Prostate gland (tissue), 2 donors: ENCODE results near the gene SASH1.

Source experiments
- POLR2A ChIP-seq: fragments of 450-650 bp; IDR thresholded peaks from one replicate; pipeline ENCODE4 v1.6.1; 2016; ENCODE audit warnings: antibody characterized with exemption, mild to moderate bottlenecking
- POLR2AphosphoS5 ChIP-seq: sonication (generic); formaldehyde crosslinking; IDR thresholded peaks from one replicate; pipeline ENCODE4 v1.6.1; 2017; ENCODE audit warnings: antibody characterized with exemption
- TF ChIP-seq, protein P1 (sequence below), 4 experiments: fragments of 200-600 bp in 2 of 4; fragments of 450-650 bp in 2 of 4; sonication (generic) in 2 of 4; IDR thresholded peaks; 1 replicate in 3 of 4; 2 replicates in 1 of 4; pipeline ENCODE4 v1.5.1; 2016 to 2019; ENCODE audit warnings: antibody characterized with exemption in 4 of 4, mild to moderate bottlenecking in 2 of 4, moderate library complexity in 2 of 4

- TF ChIP-seq, protein P1, sequence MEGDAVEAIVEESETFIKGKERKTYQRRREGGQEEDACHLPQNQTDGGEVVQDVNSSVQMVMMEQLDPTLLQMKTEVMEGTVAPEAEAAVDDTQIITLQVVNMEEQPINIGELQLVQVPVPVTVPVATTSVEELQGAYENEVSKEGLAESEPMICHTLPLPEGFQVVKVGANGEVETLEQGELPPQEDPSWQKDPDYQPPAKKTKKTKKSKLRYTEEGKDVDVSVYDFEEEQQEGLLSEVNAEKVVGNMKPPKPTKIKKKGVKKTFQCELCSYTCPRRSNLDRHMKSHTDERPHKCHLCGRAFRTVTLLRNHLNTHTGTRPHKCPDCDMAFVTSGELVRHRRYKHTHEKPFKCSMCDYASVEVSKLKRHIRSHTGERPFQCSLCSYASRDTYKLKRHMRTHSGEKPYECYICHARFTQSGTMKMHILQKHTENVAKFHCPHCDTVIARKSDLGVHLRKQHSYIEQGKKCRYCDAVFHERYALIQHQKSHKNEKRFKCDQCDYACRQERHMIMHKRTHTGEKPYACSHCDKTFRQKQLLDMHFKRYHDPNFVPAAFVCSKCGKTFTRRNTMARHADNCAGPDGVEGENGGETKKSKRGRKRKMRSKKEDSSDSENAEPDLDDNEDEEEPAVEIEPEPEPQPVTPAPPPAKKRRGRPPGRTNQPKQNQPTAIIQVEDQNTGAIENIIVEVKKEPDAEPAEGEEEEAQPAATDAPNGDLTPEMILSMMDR (IDR thresholded peaks at IDR 0.05): no peak
- TF ChIP-seq POLR2A: no peak
- TF ChIP-seq POLR2AphosphoS5: no peak
These were observed 48.6 kb upstream of the SASH1 start for GRCh38 chr6:148294059-148294458.
